Activated T-helper 9 cell treated with anti-CD3 and anti-CD28 coated beads, Interleukin-2, amount 50 U/mL, for 16 hours (primary cell): Measurements from ENCODE around the gene SLC25A38.

ENCODE experiments used
- DNase-seq: peaks from one replicate; pipeline ENCODE4 v3.0.0-alpha.2; 2020; ENCODE audit warnings: low read depth

SLC25A38 gene

DNA sequence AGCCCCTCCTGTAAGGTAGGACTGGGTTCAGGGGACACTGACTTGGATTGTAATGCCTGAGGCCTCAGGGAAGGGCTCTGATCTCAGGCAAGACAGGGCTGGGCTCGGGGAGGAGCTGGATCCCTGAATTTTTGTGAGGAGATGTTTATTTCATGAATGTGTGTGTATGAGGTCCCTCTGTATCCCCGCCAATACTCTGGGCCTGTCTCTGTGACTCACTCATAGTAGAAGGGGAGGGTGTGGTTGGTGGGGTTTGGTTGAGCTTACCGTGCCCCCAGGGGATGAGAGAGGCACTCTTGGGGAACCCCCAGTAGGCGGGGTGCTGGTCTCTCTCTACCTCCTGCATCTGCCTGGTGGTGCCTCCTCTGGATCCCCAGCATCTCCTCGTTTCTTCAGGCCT, 51.4 kb downstream of the SLC25A38 start:
- no peak for DNase-seq

- no peak for DNase-seq
Observed at GRCh38 chr3:39435006-39435748, 52.0 kb downstream of the SLC25A38 start.

- no peak for DNase-seq
Observed at GRCh38 chr3:39438880-39439279, 55.7 kb downstream of the SLC25A38 start.

DNA sequence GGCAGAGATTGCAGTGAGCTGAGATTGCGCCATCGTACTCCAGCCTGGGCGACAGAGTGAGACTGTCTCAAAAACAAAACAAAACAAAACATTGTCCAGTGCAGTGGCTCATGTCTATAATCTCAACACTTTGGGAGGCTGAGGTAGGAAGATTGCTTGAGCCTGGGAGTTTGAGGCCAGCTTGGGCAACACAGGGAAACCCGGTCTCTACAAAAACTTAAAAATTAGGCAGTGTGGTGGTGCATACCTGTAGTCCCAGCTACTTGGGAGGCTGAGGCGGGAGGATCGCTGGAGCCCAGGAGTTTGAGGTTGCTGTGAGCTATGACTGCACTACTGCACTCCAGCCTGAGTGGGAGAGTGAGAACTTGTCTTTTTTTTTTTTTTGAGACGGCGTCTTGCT, 57.1 kb downstream of the SLC25A38 start:
- no peak for DNase-seq

DNA sequence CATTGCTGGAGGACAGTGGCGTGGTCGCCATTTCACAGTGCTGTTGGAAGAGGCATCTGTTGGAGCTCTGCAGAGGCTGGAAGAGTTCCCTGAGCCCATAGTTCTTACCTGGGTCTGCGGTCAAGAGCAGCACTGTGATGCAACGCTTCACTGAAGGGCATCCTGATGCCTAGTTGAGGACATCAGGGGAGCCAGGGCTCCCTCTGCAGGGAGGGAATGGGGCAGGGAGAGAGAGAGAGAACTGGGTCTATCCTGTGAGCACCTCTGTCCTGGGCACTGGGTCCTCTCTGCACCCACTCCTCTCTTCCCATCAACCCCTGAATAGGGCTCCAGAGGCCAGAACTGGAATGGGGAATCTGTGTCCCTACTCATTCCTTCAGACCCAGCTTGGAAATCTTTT, 60.4 kb downstream of the SLC25A38 start:
- no peak for DNase-seq

DNA sequence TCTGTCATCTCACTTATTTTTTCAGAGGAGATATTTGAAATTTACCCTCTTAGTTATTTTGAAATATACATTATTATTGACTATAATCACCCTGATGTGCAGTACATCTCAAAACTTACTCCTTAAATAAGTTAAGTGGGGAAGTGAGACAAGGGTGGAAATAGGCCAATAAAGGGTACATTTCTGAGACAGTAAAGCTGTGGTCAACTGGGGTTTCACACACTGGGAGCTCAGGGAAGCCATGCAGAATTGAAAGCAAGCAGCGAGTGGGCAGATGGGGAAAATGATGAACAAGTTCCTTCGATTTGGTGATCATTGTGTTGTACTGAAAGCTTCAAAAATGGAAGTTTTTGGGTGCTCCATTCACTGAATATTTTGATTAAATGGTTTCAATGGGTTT, 62.8 kb downstream of the SLC25A38 start:
- no peak for DNase-seq

DNA sequence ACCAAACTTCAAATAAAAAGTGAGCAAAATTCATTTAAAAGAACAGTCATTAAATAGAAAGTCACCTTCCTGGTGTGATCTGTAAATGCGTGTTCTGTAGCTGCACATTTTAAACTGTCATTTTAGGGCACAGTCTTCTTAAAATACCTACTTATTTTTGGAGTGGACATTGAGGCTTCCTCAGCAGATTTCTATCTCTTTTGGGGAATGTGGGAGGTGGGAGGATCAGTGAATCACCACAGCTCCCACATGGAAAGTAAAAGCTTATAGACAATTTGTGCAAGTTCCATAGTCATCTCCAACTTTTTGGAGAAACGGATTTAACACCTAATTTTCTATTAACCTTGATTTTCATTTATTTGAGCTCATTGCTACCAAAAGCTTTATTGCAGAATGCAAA, 63.3 kb downstream of the SLC25A38 start:
- no peak for DNase-seq
